SK-N-SH (cell line): ENCODE results near the gene SMC1B. TPM values are rescaled to one million over a fixed set of nuclear protein-coding genes. Genes with fewer than 3 reads are reported as not detected.

Source experiments
- CTCF ChIA-PET: fragments of 300-600, 350-600 bp; formaldehyde crosslinking; extraction: SDS; loops from one replicate; lab custom pipeline; 2021; lab: Yijun Ruan, JAX
- POLR2A ChIA-PET: fragments of 350-600 bp; sonication (Branson Sonifier 250); formaldehyde crosslinking; extraction: SDS; loops from one replicate; lab custom pipeline; 2020; ENCODE audit warnings: antibody characterized with exemption, inconsistent platforms; lab: Yijun Ruan, JAX
- DNase-seq: peaks from one replicate; pipeline ENCODE4 v3.0.0; 2012
- H2AFZ ChIP-seq: fragments of 200-600 bp; sonication (generic); 2 replicates; pipeline ENCODE4 v1.8.1; 2016; ENCODE audit warnings: antibody characterized with exemption, mild to moderate bottlenecking, low read depth
- H3F3A ChIP-seq: fragments of 200-600 bp; sonication (generic); replicated peaks from 2 replicates; pipeline ENCODE3; 2016; ENCODE audit warnings: antibody characterized with exemption, mild to moderate bottlenecking; ENCODE audit not compliant: insufficient read depth
- H3K27ac ChIP-seq, 2 experiments: fragments of 200-500 bp in 1 of 2; fragments of 200-600 bp in 1 of 2; sonication (Bioruptor generic) in 1 of 2; sonication (generic), shearing (Covaris generic) in 1 of 2; 2 replicates each; pipeline versions ENCODE4 v1.5.1 to v1.6.1; 2014 to 2016; ENCODE audit warnings: low read depth in 2 of 2, inconsistent platforms in 1 of 2, low read length in 1 of 2, mild to moderate bottlenecking in 1 of 2, mixed read lengths in 1 of 2
- H3K27me3 ChIP-seq: fragments of 200-600 bp; sonication (generic), shearing (Covaris generic); 2 replicates; pipeline ENCODE4 v1.6.1; 2016; ENCODE audit warnings: mixed run types; ENCODE audit not compliant: insufficient read depth
- H3K36me3 ChIP-seq, 2 experiments: fragments of 200-500 bp in 1 of 2; fragments of 200-600 bp in 1 of 2; sonication (Bioruptor generic) in 1 of 2; sonication (generic) in 1 of 2; replicated peaks in 1 of 2; 2 replicates each; pipeline versions ENCODE3 to v1.5.1; 2014 to 2016; ENCODE audit warnings: low read length in 1 of 2, mild to moderate bottlenecking in 1 of 2; ENCODE audit not compliant: insufficient read depth in 2 of 2, control insufficient read depth in 1 of 2
- H3K4me1 ChIP-seq, 2 experiments: fragments of 200-500 bp in 1 of 2; fragments of 200-600 bp in 1 of 2; sonication (Bioruptor generic) in 1 of 2; sonication (generic), shearing (Covaris generic) in 1 of 2; 2 replicates each; pipeline versions ENCODE4 v1.5.1 to v1.6.1; 2014 to 2016; ENCODE audit warnings: low read depth in 1 of 2, low read length in 1 of 2, mixed run types in 1 of 2; ENCODE audit not compliant: insufficient read depth in 2 of 2, control insufficient read depth in 1 of 2
- H3K4me2 ChIP-seq: fragments of 200-600 bp; sonication (generic), shearing (Covaris generic); 2 replicates; pipeline ENCODE4 v1.6.1; 2017; ENCODE audit warnings: mixed run types
- H3K4me3 ChIP-seq, 2 experiments: fragments of 200-500 bp in 1 of 2; fragments of 200-600 bp in 1 of 2; sonication (Bioruptor generic) in 1 of 2; sonication (generic), shearing (Covaris generic) in 1 of 2; 2 replicates each; pipeline versions ENCODE4 v1.5.1 to v1.8.1; 2014 to 2016; ENCODE audit warnings: low read depth in 2 of 2, inconsistent platforms in 1 of 2, low read length in 1 of 2, mild to moderate bottlenecking in 1 of 2, mixed read lengths in 1 of 2, moderate library complexity in 1 of 2
- H3K79me2 ChIP-seq: fragments of 200-600 bp; sonication (generic); 2 replicates; pipeline ENCODE4 v1.8.1; 2017; ENCODE audit warnings: mild to moderate bottlenecking; ENCODE audit not compliant: insufficient read depth
- H3K9ac ChIP-seq: fragments of 200-600 bp; sonication (generic); 2 replicates; pipeline ENCODE4 v1.6.1; 2017; ENCODE audit warnings: mixed run types
- H3K9me2 ChIP-seq: fragments of 200-600 bp; sonication (generic); 2 replicates; pipeline ENCODE4 v1.6.1; 2017; ENCODE audit warnings: mixed run types
- H3K9me3 ChIP-seq: fragments of 200-600 bp; sonication (generic); 2 replicates; pipeline ENCODE4 v1.6.1; 2017; ENCODE audit warnings: mixed run types, mild to moderate bottlenecking, moderate library complexity
- H4K20me1 ChIP-seq: fragments of 200-600 bp; sonication (generic); 2 replicates; pipeline ENCODE4 v1.6.1; 2017; ENCODE audit warnings: mild to moderate bottlenecking, mixed run types; ENCODE audit not compliant: insufficient read depth
- ELF1 ChIP-seq: IDR thresholded peaks from 2 replicates; pipeline ENCODE4 v1.4.0; 2012
- FOXJ3 ChIP-seq: sonication (generic); formaldehyde crosslinking; IDR thresholded peaks from 2 replicates; pipeline ENCODE4 v1.5.1; 2020; ENCODE audit warnings: mild to moderate bottlenecking, missing genetic modification reagents
- GABPA ChIP-seq: IDR thresholded peaks from 2 replicates; pipeline ENCODE4 v1.4.0; 2012; ENCODE audit warnings: low read depth, mild to moderate bottlenecking
- GATA2 ChIP-seq: sonication (generic); formaldehyde crosslinking; IDR thresholded peaks from 2 replicates; pipeline ENCODE4 v1.5.0; 2020; ENCODE audit warnings: mild to moderate bottlenecking, missing genetic modification reagents
- JUND ChIP-seq: IDR thresholded peaks from 2 replicates; pipeline ENCODE4 v1.4.0; 2012
- MAX ChIP-seq: IDR thresholded peaks from 2 replicates; pipeline ENCODE4 v1.4.0; 2012; ENCODE audit warnings: low read depth
- MEF2A ChIP-seq: IDR thresholded peaks from 2 replicates; pipeline ENCODE4 v1.4.0; 2012; ENCODE audit warnings: low read depth, borderline replicate concordance
- MXI1 ChIP-seq: IDR thresholded peaks from 2 replicates; pipeline ENCODE4 v1.6.1; 2012; ENCODE audit warnings: mild to moderate bottlenecking, low read depth, low read length, improper control_type of control experiment
- NFIC ChIP-seq: IDR thresholded peaks from 2 replicates; pipeline ENCODE4 v1.4.0; 2012; ENCODE audit warnings: borderline replicate concordance
- NRF1 ChIP-seq: IDR thresholded peaks from 2 replicates; pipeline ENCODE4 v1.6.1; 2012; ENCODE audit warnings: low read depth, mild to moderate bottlenecking, low read length
- RXRA ChIP-seq: IDR thresholded peaks from 2 replicates; pipeline ENCODE4 v1.4.0; 2012; ENCODE audit warnings: low read depth, mild to moderate bottlenecking, borderline replicate concordance
- SIN3A ChIP-seq: IDR thresholded peaks from 2 replicates; pipeline ENCODE4 v1.6.1; 2012; ENCODE audit warnings: low read depth, mild to moderate bottlenecking, low read length, moderate library complexity, borderline replicate concordance
- TAF1 ChIP-seq: IDR thresholded peaks from 2 replicates; pipeline ENCODE4 v1.6.1; 2012; ENCODE audit warnings: low read depth, mild to moderate bottlenecking, low read length, moderate library complexity, borderline replicate concordance
- TEAD4 ChIP-seq: IDR thresholded peaks from 2 replicates; pipeline ENCODE4 v1.4.0; 2012; ENCODE audit warnings: mild to moderate bottlenecking, borderline replicate concordance; ENCODE audit not compliant: insufficient read depth
- USF2 ChIP-seq: fragments of 150-350 bp; IDR thresholded peaks from 2 replicates; pipeline ENCODE4 v1.6.1; 2017; ENCODE audit warnings: antibody characterized with exemption, low read length, low read depth, borderline replicate concordance
- YY1 ChIP-seq: IDR thresholded peaks from 2 replicates; pipeline ENCODE4 v1.4.0; 2012; ENCODE audit warnings: low read depth, mild to moderate bottlenecking
- ZBTB33 ChIP-seq: IDR thresholded peaks from 2 replicates; pipeline ENCODE4 v1.4.0; 2012; ENCODE audit warnings: low read depth, borderline replicate concordance
- WGBS: methylation state at CpG from one replicate; pipeline ENCODE4 v1.1.6; 2017; ENCODE audit warnings: low lambda C conversion rate; 5-methylcytosine and 5-hydroxymethylcytosine counted together
- polyA plus RNA-seq, 3 experiments: library from polyadenylated mRNA; depleted of rRNA; stranded (reverse); fragments of >200 nt; gene quantifications; 2 replicates each; pipeline ENCODE4 v1.2.3, GENCODE V29; 2012
- TF ChIP-seq, protein P1 (sequence below): IDR thresholded peaks from 2 replicates; pipeline ENCODE4; 2012

The SMC1B gene
- polyA plus RNA-seq, 1 of the 3 experiments (the other 2 are of a cell fraction): not detected

DNA sequence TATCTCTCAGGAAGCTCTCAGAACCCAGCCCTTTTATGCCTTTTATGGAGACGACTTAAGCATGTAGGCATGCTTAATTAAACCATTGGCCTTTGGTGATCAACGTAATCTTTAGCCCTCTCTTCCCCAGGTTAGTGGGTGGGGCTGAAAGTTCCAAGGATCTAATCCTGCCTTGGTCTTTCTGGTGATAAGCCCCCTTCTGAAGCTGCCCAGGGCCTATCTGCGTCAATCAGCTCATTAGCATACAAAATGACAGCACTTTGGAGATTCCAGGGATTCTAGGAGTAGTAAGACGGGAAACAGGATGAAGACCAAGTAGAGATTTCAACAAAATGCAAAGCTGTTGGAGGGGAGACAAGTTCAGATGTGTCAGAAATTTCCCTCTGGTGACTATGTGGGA lies 100.5 kb downstream of the SMC1B start:
- H3K4me3 ChIP-seq: no peak overlapping the region
- H3K79me2 ChIP-seq: peaks cover 48% of the 10 kb centered on the region
- no peak for DNase-seq
- no peaks in the 10 kb centered on the region for H3K36me3 ChIP-seq
- no peaks in the 10 kb centered on the region for H3K9me2 ChIP-seq
- H2AFZ ChIP-seq: no peak overlapping the region
- no peak overlapping the region for H3K4me2 ChIP-seq
- no peaks in the 10 kb centered on the region for H3F3A ChIP-seq
- no peaks in the 10 kb centered on the region for H3K9me3 ChIP-seq
- 95% methylated on average over 4 of the region's 4 CpGs for WGBS
- peaks cover 3 to 59% of the 10 kb centered on the region in 2 experiments; a peak in 3 of 4 replicates for H3K4me1 ChIP-seq
- TF ChIP-seq FOXJ3 (CRISPR knock-in tag): no peak
- TF ChIP-seq TAF1: no peak
- no peak for TF ChIP-seq MAX
- TF ChIP-seq JUND: no peak
- no peak for TF ChIP-seq NRF1
- no peak for TF ChIP-seq GABPA
- TF ChIP-seq MXI1: no peak
- TF ChIP-seq SIN3A: no peak
- TF ChIP-seq YY1: no peak
- TF ChIP-seq GATA2 (CRISPR knock-in tag): no peak
- no peak for TF ChIP-seq NFIC
- no peak for TF ChIP-seq ELF1
- TF ChIP-seq, protein P1, sequence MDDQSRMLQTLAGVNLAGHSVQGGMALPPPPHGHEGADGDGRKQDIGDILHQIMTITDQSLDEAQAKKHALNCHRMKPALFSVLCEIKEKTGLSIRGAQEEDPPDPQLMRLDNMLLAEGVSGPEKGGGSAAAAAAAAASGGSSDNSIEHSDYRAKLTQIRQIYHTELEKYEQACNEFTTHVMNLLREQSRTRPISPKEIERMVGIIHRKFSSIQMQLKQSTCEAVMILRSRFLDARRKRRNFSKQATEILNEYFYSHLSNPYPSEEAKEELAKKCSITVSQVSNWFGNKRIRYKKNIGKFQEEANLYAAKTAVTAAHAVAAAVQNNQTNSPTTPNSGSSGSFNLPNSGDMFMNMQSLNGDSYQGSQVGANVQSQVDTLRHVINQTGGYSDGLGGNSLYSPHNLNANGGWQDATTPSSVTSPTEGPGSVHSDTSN: no peak
- TF ChIP-seq RXRA: no peak
- TF ChIP-seq USF2: no peak
- no peak for TF ChIP-seq ZBTB33
- no peak for TF ChIP-seq TEAD4
- TF ChIP-seq MEF2A: no peak
- H4K20me1 ChIP-seq: no peaks in the 10 kb centered on the region
- ChIA-PET POLR2A (no interaction called here), CTCF (interaction anchor here (1.4 to 1.6 kb wide), 3 partner anchors 19 to 241 kb away, joined by 3 to 4 read pairs (median 4); no protein-coding TSS in a partner anchor)
- H3K9ac ChIP-seq: no peak overlapping the region
- no peaks in the 10 kb centered on the region for H3K27me3 ChIP-seq
- peak overlapping the region in 1 of 2 experiments; percentile 54; a peak in 2 of 4 replicates for H3K27ac ChIP-seq
